ENCODE data around the gene GDI2.
"Not testable (repeated sequence)": the region's sequence is repeated elsewhere in the genome, so short reads cannot be mapped to it uniquely, and the experiment has no call there.

GDI2 gene

GRCh38 chr10:5777758-5778157 is 35.5 kb downstream of the GDI2 start:
- not testable (repeated sequence) for DNase-seq

GRCh38 chr10:5776881-5777197 is 36.4 kb downstream of the GDI2 start:
- DNase-seq: no peak

GRCh38 chr10:5776136-5776880 is 36.9 kb downstream of the GDI2 start:
- DNase-seq: no peak

GRCh38 chr10:5775685-5776084 is 37.5 kb downstream of the GDI2 start:
- no peak for DNase-seq

- no peak for DNase-seq
Measured at GRCh38 chr10:5774987-5775620, 38.1 kb downstream of the GDI2 start.

GRCh38 chr10:5766189-5766588 is 47.0 kb downstream of the GDI2 start:
- no peak for DNase-seq

GRCh38 chr10:5765617-5766016 is 47.6 kb downstream of the GDI2 start:
- DNase-seq: no peak

GRCh38 chr10:5764422-5765297 is 48.6 kb downstream of the GDI2 start:
- no peak for DNase-seq

- DNase-seq: no peak
Measured at GRCh38 chr10:5762531-5762930, 50.7 kb downstream of the GDI2 start.

- no peak for DNase-seq
Measured at GRCh38 chr10:5761220-5761619, 52.0 kb downstream of the GDI2 start.

GRCh38 chr10:5760515-5760914 is 52.7 kb downstream of the GDI2 start:
- DNase-seq: no peak

GRCh38 chr10:5758927-5759326 is 54.3 kb downstream of the GDI2 start:
- DNase-seq: no peak

- DNase-seq: no peak
Measured at GRCh38 chr10:5757766-5758517, 55.3 kb downstream of the GDI2 start.

- DNase-seq: no peak
Measured at GRCh38 chr10:5752301-5752871, 60.8 kb downstream of the GDI2 start.

- no peak for DNase-seq
Measured at GRCh38 chr10:5751601-5752253, 61.5 kb downstream of the GDI2 start.

GRCh38 chr10:5748394-5748803 is 64.8 kb downstream of the GDI2 start:
- DNase-seq: peak; percentile 16

- DNase-seq: no peak
Measured at GRCh38 chr10:5746197-5746596, 67.0 kb downstream of the GDI2 start.

- DNase-seq: no peak
Measured at GRCh38 chr10:5744849-5745248, 68.4 kb downstream of the GDI2 start.

GRCh38 chr10:5743736-5744135 is 69.5 kb downstream of the GDI2 start:
- DNase-seq: no peak

- DNase-seq: no peak
Measured at GRCh38 chr10:5742116-5742515, 71.1 kb downstream of the GDI2 start.

GRCh38 chr10:5741276-5741675 is 72.0 kb downstream of the GDI2 start:
- no peak for DNase-seq

GRCh38 chr10:5738427-5738826 is 74.8 kb downstream of the GDI2 start:
- DNase-seq: no peak

Measured in NCI-H146 (cell line).